ENCODE measurements around the gene SOD1. TPM values are rescaled to one million over a fixed set of nuclear protein-coding genes. Genes with fewer than 3 reads are reported as not detected.

SOD1 gene
- total and polyA plus RNA-seq, 2 donors (not counting 3 experiments of a cell fraction or from before 2014, with no cell fraction given), result 198 to 268 TPM

- intact Hi-C loops (cut with micrococcal nuclease), result no loop called here
- Histone ChIP-seq H3K27ac (ENCODE audit: insufficient read depth, low read depth, low read length) (no peak overlapping the region), H3K9me1 (replicated peaks; ENCODE audit: control insufficient read depth, extremely low read depth, insufficient read depth, low read length) (no peaks in the 10 kb centered on the region), H3K9ac (replicated peaks; ENCODE audit: extremely low read depth, insufficient read depth, low read length) (no peak overlapping the region), H3K9me3 (replicated peaks; ENCODE audit: control insufficient read depth, insufficient read depth, low read length) (no peaks in the 10 kb centered on the region), H4K20me1 (replicated peaks; ENCODE audit: control insufficient read depth, extremely low read depth, insufficient read depth, low read length) (no peaks in the 10 kb centered on the region), H3K79me2 (ENCODE audit: control insufficient read depth, insufficient read depth, low read length) (no peaks in the 10 kb centered on the region), H3K27me3 (ENCODE audit: control insufficient read depth in 2 of 2, insufficient read depth in 2 of 2, low read length in 2 of 2) (no peaks in the 10 kb centered on the region), H3K4me2 (ENCODE audit: insufficient read depth, low read length) (no peak overlapping the region), H3K4me3 (replicated peaks in 1 of 3; ENCODE audit: insufficient read depth in 1 of 3, low read depth in 1 of 3, low read length in 3 of 3) (no peak overlapping the region), H3K36me3 (ENCODE audit: control insufficient read depth in 2 of 2, extremely low read depth in 1 of 2, insufficient read depth in 2 of 2, low read length in 2 of 2) (peaks cover 5 to 13% of the 10 kb centered on the region in 2 experiments), H2AFZ (ENCODE audit: low read depth, low read length) (no peak overlapping the region), H3K4me1 (ENCODE audit: control insufficient read depth, extremely low read depth, insufficient read depth, low read length) (peaks cover 13% of the 10 kb centered on the region)
- POLR2A ChIA-PET, result no interaction called here
- no peak for FAIRE-seq
- no peak for DNase-seq (ENCODE audit: low read depth, low spot score)
- dilution Hi-C loops (cut with MboI; ENCODE audit: extremely low pct_ligation_motif_present, low sequenced_read_pairs), result no loop called here
- no peak for TF ChIP-seq JUN (IDR thresholded peaks at IDR 0.05; ENCODE audit: borderline replicate concordance, insufficient read depth, insufficient read length, low read depth)
- TSS peak; percentile 69 for BruUV-seq (replicated peaks)
- CTCF ChIA-PET, result no interaction called here
These were observed 11.7 kb downstream of the SOD1 start for GRCh38 chr21:31671146-31671716.

- H3K9me1 ChIP-seq (replicated peaks; ENCODE audit: control insufficient read depth, extremely low read depth, insufficient read depth, low read length), result no peaks in the 10 kb centered on the region
- TF ChIP-seq MYC (IDR thresholded peaks at IDR 0.05; ENCODE audit: low read depth, low read length) (no peak), FOS (IDR thresholded peaks at IDR 0.05; ENCODE audit: borderline replicate concordance, insufficient read depth, low read length) (no peak), GATA2 (IDR thresholded peaks at IDR 0.05; ENCODE audit: insufficient read depth, insufficient read length, low read depth, low read length) (no peak), JUN (IDR thresholded peaks at IDR 0.05; ENCODE audit: borderline replicate concordance, insufficient read depth, insufficient read length, low read depth) (no peak), EZH2 (IDR thresholded peaks at IDR 0.05; ENCODE audit: borderline replicate concordance, low read depth, low read length, severe bottlenecking) (no peak), POLR2A (IDR thresholded peaks at IDR 0.05; ENCODE audit: low read depth, low read length) (no peak), CTCF (IDR thresholded peaks at IDR 0.05; ENCODE audit: extremely low read depth in 1 of 2, insufficient read depth in 1 of 2, low read depth in 1 of 2, low read length in 2 of 2) (no peak), POLR2AphosphoS5 (IDR thresholded peaks at IDR 0.05; ENCODE audit: insufficient read depth, low read depth, low read length) (no peak), MAX (IDR thresholded peaks at IDR 0.05; ENCODE audit: insufficient read depth, insufficient read length) (no peak)
- no peak overlapping the region for H3K27ac ChIP-seq (ENCODE audit: insufficient read depth, low read depth, low read length)
- H3K4me3 ChIP-seq (replicated peaks in 1 of 3; ENCODE audit: insufficient read depth in 1 of 3, low read depth in 1 of 3, low read length in 3 of 3), result no peak overlapping the region
- no TSS peak for BruUV-seq (replicated peaks)
- no peaks in the 10 kb centered on the region for H3K9me3 ChIP-seq (replicated peaks; ENCODE audit: control insufficient read depth, insufficient read depth, low read length)
- no peak for FAIRE-seq
- DNase-seq (ENCODE audit: low read depth, low spot score), result no peak
- peaks cover 13% of the 10 kb centered on the region for H3K4me1 ChIP-seq (ENCODE audit: control insufficient read depth, extremely low read depth, insufficient read depth, low read length)
- no peak overlapping the region for H3K9ac ChIP-seq (replicated peaks; ENCODE audit: extremely low read depth, insufficient read depth, low read length)
- H3K4me2 ChIP-seq (ENCODE audit: insufficient read depth, low read length), result no peak overlapping the region
- intact Hi-C loops (cut with micrococcal nuclease) (no loop called here), dilution Hi-C loops (cut with MboI; ENCODE audit: extremely low pct_ligation_motif_present, low sequenced_read_pairs) (no loop called here)
- H3K27me3 ChIP-seq (ENCODE audit: control insufficient read depth in 2 of 2, insufficient read depth in 2 of 2, low read length in 2 of 2), result no peaks in the 10 kb centered on the region
- no peaks in the 10 kb centered on the region for H4K20me1 ChIP-seq (replicated peaks; ENCODE audit: control insufficient read depth, extremely low read depth, insufficient read depth, low read length)
- H3K36me3 ChIP-seq (ENCODE audit: control insufficient read depth in 2 of 2, extremely low read depth in 1 of 2, insufficient read depth in 2 of 2, low read length in 2 of 2), result peaks cover 5 to 13% of the 10 kb centered on the region in 2 experiments
- no peaks in the 10 kb centered on the region for H3K79me2 ChIP-seq (ENCODE audit: control insufficient read depth, insufficient read depth, low read length)
- no peak overlapping the region for H2AFZ ChIP-seq (ENCODE audit: low read depth, low read length)
- ChIA-PET CTCF (no interaction called here), POLR2A (no interaction called here)
These were observed 12.4 kb downstream of the SOD1 start for GRCh38 chr21:31671931-31672330.

Measured in endothelial cell of umbilical vein (primary cell).